GM18517 (cell line): ENCODE measurements around the gene IFFO2.

Source experiments
- ATAC-seq: cut with Tn5 transposase; IDR thresholded peaks from one replicate; pipeline ENCODE4 v1.9.1; 2021; ENCODE audit warnings: mild to moderate bottlenecking, moderate library complexity; ENCODE audit not compliant: unreplicated experiment

The IFFO2 gene

GRCh38 chr1:18951818-18952391 is 4.6 kb downstream of the IFFO2 start:
- peak; percentile 37 for ATAC-seq

- ATAC-seq: no peak
Observed at GRCh38 chr1:18951416-18951815, 5.1 kb downstream of the IFFO2 start.

- ATAC-seq: no peak
Observed at GRCh38 chr1:18950401-18951026, 6.0 kb downstream of the IFFO2 start.

GRCh38 chr1:18949686-18950400 is 6.6 kb downstream of the IFFO2 start:
- no peak for ATAC-seq

- no peak for ATAC-seq
Observed at GRCh38 chr1:18948913-18949685, 7.4 kb downstream of the IFFO2 start.

- ATAC-seq: no peak
Observed at GRCh38 chr1:18948048-18948912, 8.2 kb downstream of the IFFO2 start.

GRCh38 chr1:18947570-18947969 is 8.9 kb downstream of the IFFO2 start:
- no peak for ATAC-seq

GRCh38 chr1:18946550-18947381 is 9.7 kb downstream of the IFFO2 start:
- no peak for ATAC-seq

- no peak for ATAC-seq
Observed at GRCh38 chr1:18945401-18945849, 11.1 kb downstream of the IFFO2 start.

- ATAC-seq: no peak
Observed at GRCh38 chr1:18944810-18945209, 11.7 kb downstream of the IFFO2 start.

- no peak for ATAC-seq
Observed at GRCh38 chr1:18943914-18944572, 12.4 kb downstream of the IFFO2 start.

GRCh38 chr1:18943162-18943561 is 13.3 kb downstream of the IFFO2 start:
- ATAC-seq: no peak

- ATAC-seq: no peak
Observed at GRCh38 chr1:18942340-18942739, 14.1 kb downstream of the IFFO2 start.

GRCh38 chr1:18941221-18942141 is 15.0 kb downstream of the IFFO2 start:
- no peak for ATAC-seq

GRCh38 chr1:18940303-18941020 is 16.0 kb downstream of the IFFO2 start:
- ATAC-seq: no peak

GRCh38 chr1:18939398-18940302 is 16.8 kb downstream of the IFFO2 start:
- no peak for ATAC-seq
